H7 (cell line): ENCODE measurements around the gene CELF3. TPM values are rescaled to one million over a fixed set of nuclear protein-coding genes. Genes with fewer than 3 reads are reported as not detected.
"Not testable (repeated sequence)": the region's sequence is repeated elsewhere in the genome, so short reads cannot be mapped to it uniquely, and the experiment has no call there.

Experiments used
- DNase-seq: peaks from one replicate; pipeline ENCODE4 v3.0.0; 2012
- H3K27me3 ChIP-seq: 2 replicates; pipeline ENCODE4 v1.6.0; 2011; ENCODE audit warnings: mild to moderate bottlenecking, low read length; ENCODE audit not compliant: control insufficient read depth, insufficient read depth
- H3K36me3 ChIP-seq: replicated peaks from 2 replicates; pipeline ENCODE4 v1.5.1; 2011; ENCODE audit warnings: low read length; ENCODE audit not compliant: control insufficient read depth, insufficient read depth
- H3K4me3 ChIP-seq: 2 replicates; pipeline ENCODE4 v1.5.1; 2011; ENCODE audit warnings: low read depth, mild to moderate bottlenecking, control low read depth, low read length, moderate library complexity; ENCODE audit not compliant: insufficient read depth
- total RNA-seq: library from RNA; depleted of rRNA; stranded (reverse); fragments of >200 nt; shearing (Covaris generic); gene quantifications from 2 replicates; pipeline ENCODE4 v1.2.3, GENCODE V29; 2014; rRNA removed

CELF3 gene
- total RNA-seq = 0.07 TPM in 1 of 2 replicates, not detected in the other

- peaks cover 46% of the 10 kb centered on the region for H3K27me3 ChIP-seq
- peak; percentile 93 for DNase-seq
- H3K4me3 ChIP-seq = peak within 1 kb of the TSS; percentile 28; the same call in 1 of the 2 replicates
- no peaks in the 10 kb centered on the region for H3K36me3 ChIP-seq
Measured at GRCh38 chr1:151716771-151717631, at the start of gene CELF3. Gene CELF3 (minus strand): TSS chr1:151716803. CDS start chr1:151716020, 783 bp downstream.

GRCh38 chr1:151763990-151764389, 47.4 kb upstream of the CELF3 start:
- DNase-seq = peak; percentile 35
- Histone ChIP-seq H3K27me3 (no peaks in the 10 kb centered on the region; the same call in 1 of the 2 replicates), H3K4me3 (peak overlapping the region; percentile 82), H3K36me3 (peaks cover 15% of the 10 kb centered on the region)

- Histone ChIP-seq H3K27me3 (no peaks in the 10 kb centered on the region; the same call in 1 of the 2 replicates), H3K4me3 (peak within 1 kb of the TSS; percentile 82), H3K36me3 (peaks cover 15% of the 10 kb centered on the region)
- DNase-seq = peak; percentile 95
Measured at GRCh38 chr1:151762941-151763921, 46.6 kb upstream of the CELF3 start, which contains the start of gene MRPL9. Gene MRPL9 (minus strand): TSS chr1:151763496. CDS start chr1:151763479, 17 bp downstream.

- H3K36me3 ChIP-seq = peaks cover 15% of the 10 kb centered on the region
- no peak for DNase-seq
Measured at GRCh38 chr1:151760597-151761385, 44.2 kb upstream of the CELF3 start.

GRCh38 chr1:151759241-151759640, 42.6 kb upstream of the CELF3 start:
- no peak for DNase-seq
- Histone ChIP-seq H3K36me3 (peaks cover 15% of the 10 kb centered on the region), H3K27me3 (no peaks in the 10 kb centered on the region), H3K4me3 (no peak overlapping the region)

More at GRCh38 chr1:151760597-151761385, 44.2 kb upstream of the CELF3 start:
- no peak overlapping the region for H3K4me3 ChIP-seq
- no peaks in the 10 kb centered on the region for H3K27me3 ChIP-seq

- Histone ChIP-seq H3K36me3 (peaks cover 8% of the 10 kb centered on the region), H3K4me3 (no peak overlapping the region), H3K27me3 (no peaks in the 10 kb centered on the region; the same call in 1 of the 2 replicates)
- no peak for DNase-seq
Measured at GRCh38 chr1:151756291-151756690, 39.7 kb upstream of the CELF3 start.

GRCh38 chr1:151741516-151741915, 24.9 kb upstream of the CELF3 start:
- DNase-seq = no peak
- Histone ChIP-seq H3K36me3 (no peaks in the 10 kb centered on the region), H3K4me3 (no peak overlapping the region), H3K27me3 (peaks cover 2% of the 10 kb centered on the region; the same call in 1 of the 2 replicates)

GRCh38 chr1:151739590-151740355, 23.2 kb upstream of the CELF3 start:
- no peak for DNase-seq

GRCh38 chr1:151737479-151737878, 20.9 kb upstream of the CELF3 start:
- Histone ChIP-seq H3K4me3 (no peak overlapping the region), H3K27me3 (no peaks in the 10 kb centered on the region), H3K36me3 (no peaks in the 10 kb centered on the region)
- no peak for DNase-seq

More at GRCh38 chr1:151739590-151740355, 23.2 kb upstream of the CELF3 start:
- Histone ChIP-seq H3K27me3 (peaks cover 2% of the 10 kb centered on the region; the same call in 1 of the 2 replicates), H3K4me3 (no peak overlapping the region), H3K36me3 (no peaks in the 10 kb centered on the region)

- DNase-seq = no peak
- Histone ChIP-seq H3K27me3 (no peaks in the 10 kb centered on the region), H3K36me3 (no peaks in the 10 kb centered on the region), H3K4me3 (no peak overlapping the region)
Measured at GRCh38 chr1:151737026-151737425, 20.4 kb upstream of the CELF3 start.

GRCh38 chr1:151733995-151734394, 17.4 kb upstream of the CELF3 start:
- not testable (repeated sequence) for H3K36me3 ChIP-seq, H3K4me3 ChIP-seq, H3K27me3 ChIP-seq, DNase-seq

- DNase-seq = no peak
- Histone ChIP-seq H3K4me3 (no peak overlapping the region), H3K36me3 (no peaks in the 10 kb centered on the region), H3K27me3 (no peaks in the 10 kb centered on the region)
Measured at GRCh38 chr1:151733126-151733525, 16.5 kb upstream of the CELF3 start.

- no peaks in the 10 kb centered on the region for H3K36me3 ChIP-seq
Measured at GRCh38 chr1:151729966-151730291, 13.3 kb upstream of the CELF3 start.

More at GRCh38 chr1:151729966-151730291, 13.3 kb upstream of the CELF3 start:
- no peak for DNase-seq
- Histone ChIP-seq H3K4me3 (no peak overlapping the region), H3K27me3 (peaks cover 3% of the 10 kb centered on the region; the same call in 1 of the 2 replicates)
